Globus pallidus (tissue), 1 donor: ENCODE data around the gene CISD3.

Source experiments
- DNase-seq: peaks from one replicate; pipeline ENCODE4 v3.0.0-alpha.2; 2015; ENCODE audit warnings: low spot score

The CISD3 gene

GRCh38 chr17:38728290-38728831 lies 1.8 kb upstream of the CISD3 start:
- DNase-seq: no peak

GRCh38 chr17:38729368-38729885 lies 714 bp upstream of the CISD3 start:
- DNase-seq: no peak

- DNase-seq: no peak
Observed at GRCh38 chr17:38730526-38731379, 612 bp downstream of the CISD3 start.

GRCh38 chr17:38731526-38732294 lies 1.6 kb downstream of the CISD3 start:
- no peak for DNase-seq

- no peak for DNase-seq
Observed at GRCh38 chr17:38732376-38733281, 2.5 kb downstream of the CISD3 start.

GRCh38 chr17:38733282-38733981 lies 3.3 kb downstream of the CISD3 start:
- DNase-seq: no peak

GRCh38 chr17:38733982-38734973 lies 4.1 kb downstream of the CISD3 start:
- DNase-seq: no peak

- no peak for DNase-seq
Observed at GRCh38 chr17:38735161-38735997, 5.2 kb downstream of the CISD3 start.

GRCh38 chr17:38738007-38738662 lies 8.0 kb downstream of the CISD3 start:
- DNase-seq: no peak

- DNase-seq: no peak
Observed at GRCh38 chr17:38738686-38739085, 8.5 kb downstream of the CISD3 start.

GRCh38 chr17:38739305-38739704 lies 9.2 kb downstream of the CISD3 start:
- no peak for DNase-seq

GRCh38 chr17:38740044-38740443 lies 9.9 kb downstream of the CISD3 start:
- DNase-seq: no peak

- no peak for DNase-seq
Observed at GRCh38 chr17:38740806-38741205, 10.7 kb downstream of the CISD3 start.

GRCh38 chr17:38741461-38741860 lies 11.3 kb downstream of the CISD3 start:
- DNase-seq: no peak

GRCh38 chr17:38741921-38742410 lies 11.8 kb downstream of the CISD3 start:
- DNase-seq: no peak

GRCh38 chr17:38742411-38743308 lies 12.5 kb downstream of the CISD3 start:
- no peak for DNase-seq

GRCh38 chr17:38743556-38744171 lies 13.5 kb downstream of the CISD3 start:
- no peak for DNase-seq
